Cardiac muscle cell (in vitro differentiated cells and primary cell): ENCODE results near the gene CD19. TPM values are rescaled to one million over a fixed set of nuclear protein-coding genes. Genes with fewer than 3 reads are reported as not detected.

Experiments
- DNase-seq, 2 donors: peaks; one replicate each; pipeline versions ENCODE4 v3.0.0 to v3.0.0-alpha.2; 2010 to 2017; ENCODE audit warnings: low read depth in 1 of 2, low spot score in 1 of 2
- H3K27ac ChIP-seq: fragments of 200-600 bp; sonication (generic); 2 replicates; pipeline ENCODE4 v1.5.1; 2016
- H3K27me3 ChIP-seq: fragments of 200-600 bp; sonication (generic); 2 replicates; pipeline ENCODE4 v1.6.0; 2016; ENCODE audit warnings: control low read depth
- H3K36me3 ChIP-seq: fragments of 200-600 bp; sonication (generic); 2 replicates; pipeline ENCODE4 v1.5.1; 2016; ENCODE audit warnings: control low read depth
- H3K4me1 ChIP-seq: fragments of 200-600 bp; sonication (generic); 2 replicates; pipeline ENCODE4 v1.8.1; 2017; ENCODE audit warnings: low read depth, mild to moderate bottlenecking, mixed run types
- H3K4me3 ChIP-seq: fragments of 200-600 bp; sonication (generic); 2 replicates; pipeline ENCODE4 v1.5.1; 2016; ENCODE audit warnings: mild to moderate bottlenecking
- H3K9me3 ChIP-seq: fragments of 200-600 bp; sonication (generic); 2 replicates; pipeline ENCODE4 v1.5.1; 2017; ENCODE audit warnings: low read depth, mild to moderate bottlenecking, control low read depth
- polyA plus RNA-seq: library from polyadenylated mRNA; unstranded; fragments of >200 nt; fragmentation: Nextera tagmentation; extraction: Ambion mirVana; gene quantifications from 2 replicates; pipeline ENCODE4 v1.2.1, GENCODE V29; 2016
- total RNA-seq: library from RNA; depleted of rRNA; stranded (reverse); fragments of >200 nt; gene quantifications from 2 replicates; pipeline ENCODE4 v1.2.3, GENCODE V29; 2016
- TF ChIP-seq, protein P1 (sequence below): IDR thresholded peaks from 2 replicates; pipeline ENCODE4 v1.5.1; 2012; ENCODE audit warnings: low read depth, mild to moderate bottlenecking, low read length

Gene CD19
- total and polyA plus RNA-seq, 2 experiments from 2014 or later = 1.1 TPM; not detected in 1

DNA sequence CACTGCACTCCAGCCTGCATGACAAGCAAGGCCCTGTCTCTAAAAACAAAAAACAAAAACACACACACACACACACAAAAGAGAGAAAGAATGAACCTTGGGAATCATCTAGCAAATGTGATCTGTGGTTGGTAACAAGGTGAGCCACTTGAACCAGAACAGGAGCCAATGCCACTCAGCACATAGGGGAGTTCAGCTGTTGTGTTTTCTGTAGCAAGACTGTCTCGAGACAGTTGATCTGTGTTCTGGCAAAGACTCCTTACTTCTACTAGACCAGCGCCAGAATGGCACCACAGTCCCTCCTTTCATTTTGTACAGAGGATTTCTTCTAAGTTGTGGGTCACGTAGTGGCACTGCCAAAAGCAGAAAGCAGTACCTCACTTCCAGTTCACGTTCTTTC lies 32.8 kb upstream of the CD19 start:
- H3K4me3 ChIP-seq = no peak overlapping the region
- H3K27me3 ChIP-seq = no peaks in the 10 kb centered on the region
- no peak overlapping the region for H3K27ac ChIP-seq
- H3K4me1 ChIP-seq = no peaks in the 10 kb centered on the region
- TF ChIP-seq, protein P1, sequence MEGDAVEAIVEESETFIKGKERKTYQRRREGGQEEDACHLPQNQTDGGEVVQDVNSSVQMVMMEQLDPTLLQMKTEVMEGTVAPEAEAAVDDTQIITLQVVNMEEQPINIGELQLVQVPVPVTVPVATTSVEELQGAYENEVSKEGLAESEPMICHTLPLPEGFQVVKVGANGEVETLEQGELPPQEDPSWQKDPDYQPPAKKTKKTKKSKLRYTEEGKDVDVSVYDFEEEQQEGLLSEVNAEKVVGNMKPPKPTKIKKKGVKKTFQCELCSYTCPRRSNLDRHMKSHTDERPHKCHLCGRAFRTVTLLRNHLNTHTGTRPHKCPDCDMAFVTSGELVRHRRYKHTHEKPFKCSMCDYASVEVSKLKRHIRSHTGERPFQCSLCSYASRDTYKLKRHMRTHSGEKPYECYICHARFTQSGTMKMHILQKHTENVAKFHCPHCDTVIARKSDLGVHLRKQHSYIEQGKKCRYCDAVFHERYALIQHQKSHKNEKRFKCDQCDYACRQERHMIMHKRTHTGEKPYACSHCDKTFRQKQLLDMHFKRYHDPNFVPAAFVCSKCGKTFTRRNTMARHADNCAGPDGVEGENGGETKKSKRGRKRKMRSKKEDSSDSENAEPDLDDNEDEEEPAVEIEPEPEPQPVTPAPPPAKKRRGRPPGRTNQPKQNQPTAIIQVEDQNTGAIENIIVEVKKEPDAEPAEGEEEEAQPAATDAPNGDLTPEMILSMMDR = no peak
- DNase-seq = no peak
- H3K9me3 ChIP-seq = no peaks in the 10 kb centered on the region
- H3K36me3 ChIP-seq = no peaks in the 10 kb centered on the region

DNA sequence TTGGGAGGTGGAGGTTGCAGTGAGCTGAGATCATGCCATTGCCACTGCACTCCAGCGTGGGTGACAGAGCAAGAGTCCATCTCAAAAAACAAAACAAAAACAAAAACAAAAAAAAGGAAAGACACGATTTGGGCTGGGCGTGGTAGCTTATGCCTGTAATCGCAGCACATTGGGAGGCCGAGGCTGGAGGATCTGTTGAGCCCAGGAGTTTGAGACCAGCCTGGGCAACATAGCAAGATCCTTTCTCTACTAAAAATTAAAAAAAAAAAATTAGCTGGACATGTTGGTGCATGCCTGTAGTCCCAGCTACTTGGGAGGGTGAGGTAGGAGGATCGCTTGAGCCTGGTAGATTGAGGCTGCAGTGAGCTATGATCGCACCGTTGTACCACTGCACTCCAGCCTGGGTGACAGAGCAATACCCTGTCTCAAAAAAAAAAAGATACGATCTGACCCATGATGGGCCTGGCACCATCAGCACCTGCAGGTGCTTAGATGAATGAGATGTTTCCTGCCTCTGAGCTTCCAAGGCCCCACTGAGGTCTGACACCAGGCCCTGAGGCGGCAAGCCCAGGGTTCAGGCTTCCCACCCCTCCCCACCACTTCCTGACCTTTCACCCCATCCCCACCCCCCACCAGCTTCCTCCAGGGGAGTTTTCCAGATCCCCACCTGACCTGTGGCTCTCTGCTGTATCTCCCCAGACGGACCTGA lies 31.7 kb upstream of the CD19 start:
- no peak for DNase-seq
- TF ChIP-seq, protein P1 = no peak
- Histone ChIP-seq H3K4me3 (no peak overlapping the region), H3K36me3 (no peaks in the 10 kb centered on the region), H3K4me1 (no peaks in the 10 kb centered on the region), H3K27me3 (no peaks in the 10 kb centered on the region), H3K9me3 (no peaks in the 10 kb centered on the region), H3K27ac (no peak overlapping the region)

DNA sequence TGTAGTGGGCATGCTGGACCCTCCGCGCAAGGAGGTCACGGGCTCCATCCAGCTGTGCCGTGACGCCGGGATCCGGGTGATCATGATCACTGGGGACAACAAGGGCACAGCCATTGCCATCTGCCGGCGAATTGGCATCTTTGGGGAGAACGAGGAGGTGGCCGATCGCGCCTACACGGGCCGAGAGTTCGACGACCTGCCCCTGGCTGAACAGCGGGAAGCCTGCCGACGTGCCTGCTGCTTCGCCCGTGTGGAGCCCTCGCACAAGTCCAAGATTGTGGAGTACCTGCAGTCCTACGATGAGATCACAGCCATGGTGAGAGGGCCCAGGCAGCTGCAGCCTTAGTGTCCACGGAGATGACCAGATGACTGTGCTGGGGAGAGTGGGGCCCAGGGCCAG lies 31.2 kb upstream of the CD19 start:
- no peaks in the 10 kb centered on the region for H3K9me3 ChIP-seq
- no peak for DNase-seq
- H3K27me3 ChIP-seq = no peaks in the 10 kb centered on the region
- H3K27ac ChIP-seq = no peak overlapping the region
- H3K36me3 ChIP-seq = no peaks in the 10 kb centered on the region
- no peaks in the 10 kb centered on the region for H3K4me1 ChIP-seq
- TF ChIP-seq, protein P1 = no peak
- H3K4me3 ChIP-seq = no peak overlapping the region

DNA sequence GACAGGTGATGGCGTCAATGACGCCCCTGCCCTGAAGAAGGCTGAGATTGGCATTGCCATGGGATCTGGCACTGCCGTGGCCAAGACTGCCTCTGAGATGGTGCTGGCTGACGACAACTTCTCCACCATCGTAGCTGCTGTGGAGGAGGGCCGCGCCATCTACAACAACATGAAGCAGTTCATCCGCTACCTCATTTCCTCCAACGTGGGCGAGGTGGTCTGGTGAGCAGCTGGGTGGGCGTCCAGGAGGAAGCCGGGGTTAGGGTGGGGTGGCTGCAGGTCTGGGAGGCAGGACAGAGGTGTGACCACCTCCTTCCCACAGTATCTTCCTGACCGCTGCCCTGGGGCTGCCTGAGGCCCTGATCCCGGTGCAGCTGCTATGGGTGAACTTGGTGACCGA lies 29.9 kb upstream of the CD19 start:
- Histone ChIP-seq H3K9me3 (no peaks in the 10 kb centered on the region), H3K4me1 (no peaks in the 10 kb centered on the region), H3K27ac (no peak overlapping the region), H3K36me3 (peaks cover 2% of the 10 kb centered on the region), H3K4me3 (no peak overlapping the region), H3K27me3 (no peaks in the 10 kb centered on the region)
- TF ChIP-seq, protein P1 = no peak
- no peak for DNase-seq

DNA sequence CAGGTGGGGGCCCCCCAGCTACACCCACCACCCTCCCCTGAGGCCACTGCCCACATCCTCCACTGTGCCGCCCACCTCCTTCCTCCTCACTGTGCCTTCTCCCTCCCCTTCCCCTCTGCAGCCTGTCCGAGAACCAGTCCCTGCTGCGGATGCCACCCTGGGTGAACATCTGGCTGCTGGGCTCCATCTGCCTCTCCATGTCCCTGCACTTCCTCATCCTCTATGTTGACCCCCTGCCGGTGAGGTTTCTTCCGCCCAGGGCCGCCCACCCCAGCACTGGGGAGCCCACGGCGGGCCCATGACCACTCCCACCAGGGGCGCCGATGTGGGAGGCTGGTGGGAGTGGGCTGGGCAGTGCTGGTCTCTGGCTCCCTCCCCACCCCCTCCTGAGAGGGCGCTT lies 28.9 kb upstream of the CD19 start:
- DNase-seq = no peak
- no peaks in the 10 kb centered on the region for H3K4me1 ChIP-seq
- no peaks in the 10 kb centered on the region for H3K9me3 ChIP-seq
- H3K27ac ChIP-seq = no peak overlapping the region
- no peak overlapping the region for H3K4me3 ChIP-seq
- H3K27me3 ChIP-seq = no peaks in the 10 kb centered on the region
- TF ChIP-seq, protein P1 = no peak
- peaks cover 6% of the 10 kb centered on the region for H3K36me3 ChIP-seq
